NCI-H526 treated with DMSO at 0.1 percent for 48 hours (cell line): ENCODE data around the gene MFF.

Experiments used
- DNase-seq: peaks from one replicate; lab custom pipeline; 2025; lab: John Stamatoyannopoulos, UW

The MFF gene

DNA sequence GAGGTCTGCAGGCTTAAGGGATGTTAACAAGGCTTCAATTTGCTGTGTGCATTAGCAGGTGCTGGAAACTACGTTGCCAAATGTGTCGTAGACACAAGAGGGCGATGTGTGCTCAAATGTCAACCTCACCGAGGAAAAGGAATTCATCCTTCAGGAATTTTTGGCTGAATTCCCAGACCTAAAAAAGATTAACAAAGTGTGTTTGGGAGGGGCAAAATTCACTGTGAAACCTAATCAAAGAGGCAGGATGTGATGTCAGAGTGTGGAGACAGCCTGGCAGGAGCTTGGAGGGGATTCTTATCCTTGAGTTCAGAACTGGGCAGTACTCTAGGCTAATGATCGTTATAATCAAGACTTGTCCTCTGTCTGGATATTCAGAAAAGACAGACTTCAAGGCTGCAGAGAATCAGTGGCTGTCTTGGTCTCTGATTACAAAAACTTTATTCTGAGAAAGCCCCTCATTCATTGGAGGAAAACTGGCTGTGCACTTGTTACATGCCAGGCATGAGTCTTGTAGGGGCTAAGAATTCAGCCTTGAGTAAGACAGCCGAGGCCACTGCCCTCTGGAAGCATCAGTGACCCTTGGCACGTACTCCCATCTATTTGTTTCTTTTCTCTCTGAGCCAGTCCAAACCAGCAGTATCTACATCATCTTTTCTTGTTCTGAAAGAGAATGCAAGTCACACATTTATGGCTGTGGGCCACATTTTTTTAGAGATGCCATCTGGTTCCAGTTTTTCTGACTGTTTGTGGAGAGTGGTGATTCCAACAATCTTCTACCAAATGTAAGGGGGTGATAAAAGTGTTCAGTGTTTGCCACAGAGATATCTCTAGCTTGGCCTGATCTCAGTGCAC, 81.4 kb downstream of the MFF start:
- peak; percentile 30 for DNase-seq
